ENCODE measurements around the gene MGLL. TPM values are rescaled to one million over a fixed set of nuclear protein-coding genes. Genes with fewer than 3 reads are reported as not detected.

MGLL gene
- total RNA-seq, 2 experiments from 2014 or later: 0.28 to 0.38 TPM

DNA sequence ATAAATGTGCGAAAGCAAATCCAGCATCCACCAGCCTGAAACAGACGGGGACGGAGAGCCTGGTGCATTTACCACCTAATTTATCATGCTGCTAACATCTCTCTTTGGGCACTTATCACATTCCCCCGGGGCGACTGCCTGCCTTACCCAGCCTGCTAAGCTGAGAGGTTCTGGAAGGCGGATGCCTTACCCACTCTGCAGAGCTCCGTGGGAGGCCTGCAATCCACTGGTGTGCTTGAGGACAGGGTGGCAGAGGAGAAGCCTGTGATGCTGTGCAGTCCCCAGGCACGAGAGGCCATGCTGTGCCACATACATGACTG is 25.5 kb downstream of the MGLL start:
- ATAC-seq (ENCODE audit: poor library complexity) (no peak), DNase-seq (no peak)
- H3K4me1 ChIP-seq (ENCODE audit: insufficient read depth, low read length): peaks cover 4% of the 10 kb centered on the region
- ChIA-PET CTCF (no interaction called here), POLR2A (no interaction called here)
- Mint-ChIP-seq H3K27me3 (peaks cover 21% of the 10 kb centered on the region), H3K4me1 (ENCODE audit: low read depth) (peaks cover 9% of the 10 kb centered on the region), H3K27ac (no peak overlapping the region), H3K9me3 (no peaks in the 10 kb centered on the region), H3K36me3 (ENCODE audit: low read depth) (no peaks in the 10 kb centered on the region), H3K4me3 (no peak overlapping the region)
- no peak overlapping the region for H3K27ac ChIP-seq (ENCODE audit: low read depth in 1 of 2, low read length in 2 of 2)
- no peak overlapping the region for H3K4me3 ChIP-seq (ENCODE audit: low read length)
- intact Hi-C loops (cut with DNase I, micrococcal nuclease): no loop called here
- H3K9me3 ChIP-seq (ENCODE audit: control insufficient read depth in 1 of 2, insufficient read depth in 1 of 2, low read length in 2 of 2): no peaks in the 10 kb centered on the region
- H3K27me3 ChIP-seq (ENCODE audit: control insufficient read depth in 1 of 2, insufficient read depth in 2 of 2, low read length in 2 of 2): peaks cover 0 to 5% of the 10 kb centered on the region in 2 experiments
- H3K36me3 ChIP-seq (ENCODE audit: insufficient read depth, low read length): no peaks in the 10 kb centered on the region
- TF ChIP-seq, protein P1, sequence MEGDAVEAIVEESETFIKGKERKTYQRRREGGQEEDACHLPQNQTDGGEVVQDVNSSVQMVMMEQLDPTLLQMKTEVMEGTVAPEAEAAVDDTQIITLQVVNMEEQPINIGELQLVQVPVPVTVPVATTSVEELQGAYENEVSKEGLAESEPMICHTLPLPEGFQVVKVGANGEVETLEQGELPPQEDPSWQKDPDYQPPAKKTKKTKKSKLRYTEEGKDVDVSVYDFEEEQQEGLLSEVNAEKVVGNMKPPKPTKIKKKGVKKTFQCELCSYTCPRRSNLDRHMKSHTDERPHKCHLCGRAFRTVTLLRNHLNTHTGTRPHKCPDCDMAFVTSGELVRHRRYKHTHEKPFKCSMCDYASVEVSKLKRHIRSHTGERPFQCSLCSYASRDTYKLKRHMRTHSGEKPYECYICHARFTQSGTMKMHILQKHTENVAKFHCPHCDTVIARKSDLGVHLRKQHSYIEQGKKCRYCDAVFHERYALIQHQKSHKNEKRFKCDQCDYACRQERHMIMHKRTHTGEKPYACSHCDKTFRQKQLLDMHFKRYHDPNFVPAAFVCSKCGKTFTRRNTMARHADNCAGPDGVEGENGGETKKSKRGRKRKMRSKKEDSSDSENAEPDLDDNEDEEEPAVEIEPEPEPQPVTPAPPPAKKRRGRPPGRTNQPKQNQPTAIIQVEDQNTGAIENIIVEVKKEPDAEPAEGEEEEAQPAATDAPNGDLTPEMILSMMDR (IDR thresholded peaks at IDR 0.05): no peak

DNA sequence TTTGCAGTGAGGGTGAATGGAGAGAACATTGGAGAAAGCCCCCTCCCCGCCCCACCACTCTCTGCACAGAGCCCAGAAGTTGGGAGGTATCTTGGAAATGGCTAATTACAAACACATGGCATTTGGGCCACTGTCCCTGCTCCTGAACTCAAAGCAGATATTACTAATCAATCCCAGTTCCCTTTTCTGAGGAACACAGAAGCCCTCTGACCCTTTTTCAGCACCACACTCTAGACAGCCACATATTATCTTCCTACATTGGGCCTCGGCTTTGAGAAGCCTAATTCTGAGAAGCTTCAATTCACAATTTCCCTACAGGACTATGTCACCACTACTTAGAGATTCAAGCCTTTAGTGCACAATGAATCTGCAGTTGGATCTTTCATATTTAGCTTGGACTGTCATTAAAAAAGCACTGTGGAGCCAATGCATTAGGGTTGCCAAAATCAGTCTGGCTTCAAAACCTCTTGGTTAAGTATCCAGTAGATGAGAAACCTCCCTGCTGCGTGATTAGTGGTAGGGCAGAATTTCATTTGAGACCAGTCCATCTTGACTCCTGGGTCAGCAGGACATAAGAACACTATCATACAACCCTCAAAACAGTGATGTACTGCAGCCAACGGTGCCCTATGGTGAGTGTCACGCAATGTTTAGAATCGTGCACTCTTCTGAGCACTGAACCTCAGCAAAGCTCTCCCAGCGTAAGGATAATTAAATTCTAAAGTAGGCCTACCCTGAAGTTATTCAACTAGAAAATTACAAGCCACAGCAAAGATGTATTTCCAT is 26.1 kb downstream of the MGLL start:
- Mint-ChIP-seq H3K4me3 (no peak overlapping the region), H3K9me3 (no peaks in the 10 kb centered on the region), H3K27ac (no peak overlapping the region), H3K36me3 (ENCODE audit: low read depth) (no peaks in the 10 kb centered on the region), H3K4me1 (ENCODE audit: low read depth) (peaks cover 11% of the 10 kb centered on the region), H3K27me3 (peaks cover 23% of the 10 kb centered on the region)
- DNase-seq (no peak), ATAC-seq (ENCODE audit: poor library complexity) (no peak)
- H3K4me3 ChIP-seq (ENCODE audit: low read length): no peak overlapping the region
- H3K9me3 ChIP-seq (ENCODE audit: control insufficient read depth in 1 of 2, insufficient read depth in 1 of 2, low read length in 2 of 2): no peaks in the 10 kb centered on the region
- TF ChIP-seq, protein P1 (IDR thresholded peaks at IDR 0.05): no peak
- H3K27me3 ChIP-seq (ENCODE audit: control insufficient read depth in 1 of 2, insufficient read depth in 2 of 2, low read length in 2 of 2): peaks cover 0 to 5% of the 10 kb centered on the region in 2 experiments
- ChIA-PET POLR2A (no interaction called here), CTCF (no interaction called here)
- H3K27ac ChIP-seq (ENCODE audit: low read depth in 1 of 2, low read length in 2 of 2): no peak overlapping the region
- no peaks in the 10 kb centered on the region for H3K36me3 ChIP-seq (ENCODE audit: insufficient read depth, low read length)
- intact Hi-C loops (cut with DNase I, micrococcal nuclease): no loop called here
- H3K4me1 ChIP-seq (ENCODE audit: insufficient read depth, low read length): peaks cover 4% of the 10 kb centered on the region

DNA sequence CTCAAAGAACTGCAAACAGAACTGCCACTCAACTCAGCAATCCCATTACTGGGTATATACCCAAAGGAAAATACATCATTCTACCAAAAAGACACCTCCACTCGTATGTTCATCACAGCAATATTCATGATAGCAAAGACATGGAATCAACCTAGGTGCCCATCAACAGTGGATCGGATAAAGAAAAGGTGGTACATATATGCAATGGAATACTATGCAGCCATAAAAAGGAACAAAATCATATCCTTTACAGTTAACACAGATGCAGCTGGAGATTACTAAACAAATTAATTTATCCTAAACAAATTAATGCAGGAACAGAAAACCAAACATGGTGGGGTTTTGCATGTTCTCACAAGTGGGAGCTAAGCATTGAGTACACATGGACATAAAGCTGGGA is 27.3 kb downstream of the MGLL start:
- CTCF ChIA-PET: no interaction called here
- peaks cover 0 to 5% of the 10 kb centered on the region in 2 experiments for H3K27me3 ChIP-seq (ENCODE audit: control insufficient read depth in 1 of 2, insufficient read depth in 2 of 2, low read length in 2 of 2)
- H3K4me3 ChIP-seq (ENCODE audit: low read length): no peak overlapping the region
- Mint-ChIP-seq H3K27ac (no peak overlapping the region), H3K9me3 (no peaks in the 10 kb centered on the region), H3K4me1 (ENCODE audit: low read depth) (peaks cover 6% of the 10 kb centered on the region), H3K27me3 (peaks cover 29% of the 10 kb centered on the region), H3K4me3 (no peak overlapping the region), H3K36me3 (ENCODE audit: low read depth) (no peaks in the 10 kb centered on the region)
- no peaks in the 10 kb centered on the region for H3K9me3 ChIP-seq (ENCODE audit: control insufficient read depth in 1 of 2, insufficient read depth in 1 of 2, low read length in 2 of 2)
- no peaks in the 10 kb centered on the region for H3K36me3 ChIP-seq (ENCODE audit: insufficient read depth, low read length)
- no peak overlapping the region for H3K27ac ChIP-seq (ENCODE audit: low read depth in 1 of 2, low read length in 2 of 2)
- no peak for DNase-seq
- ATAC-seq (ENCODE audit: poor library complexity): no peak
- POLR2A ChIA-PET: no interaction called here
- TF ChIP-seq, protein P1 (IDR thresholded peaks at IDR 0.05): no peak
- intact Hi-C loops (cut with DNase I, micrococcal nuclease): no loop called here
- peaks cover under 1% of the 10 kb centered on the region for H3K4me1 ChIP-seq (ENCODE audit: insufficient read depth, low read length)

Measured in CD4-positive, alpha-beta T cell (primary cell).